Vagina (tissue), 2 donors: ENCODE results near the gene PTPRG. TPM values are rescaled to one million over a fixed set of nuclear protein-coding genes. Genes with fewer than 3 reads are reported as not detected.

Experiments
- DNase-seq, 2 donors: peaks; one replicate each; pipeline ENCODE4 v3.0.0-alpha.2; 2017; ENCODE audit errors: extremely low spot score in 2 of 2
- H3K27ac ChIP-seq: fragments of 200-600 bp; sonication (generic); one replicate; pipeline ENCODE4 v1.5.1; 2019
- H3K27me3 ChIP-seq: fragments of 200-600 bp; sonication (generic); one replicate; pipeline ENCODE4 v1.5.1; 2019
- H3K36me3 ChIP-seq, 2 donors: fragments of 200-600 bp; sonication (generic); one replicate each; pipeline ENCODE4 v1.5.1; 2017 to 2019
- H3K4me1 ChIP-seq: fragments of 200-600 bp; sonication (generic); one replicate; pipeline ENCODE4 v1.5.1; 2019
- H3K4me3 ChIP-seq, 2 donors: fragments of 200-600 bp; sonication (generic); 1 replicate in 1 of 2; 2 replicates in 1 of 2; pipeline ENCODE4 v1.5.1; 2016 to 2019
- H3K9me3 ChIP-seq: fragments of 200-600 bp; sonication (generic); one replicate; pipeline ENCODE4 v1.5.1; 2019
- CTCF ChIP-seq, 3 experiments: fragments of 450-650 bp in 2 of 3; fragments of 200-600 bp in 1 of 3; sonication (generic) in 1 of 3; IDR thresholded peaks; one replicate each; pipeline ENCODE4 v1.5.1; 2017 to 2019; ENCODE audit warnings: antibody characterized with exemption in 3 of 3, mild to moderate bottlenecking in 2 of 3, moderate library complexity in 2 of 3
- POLR2A ChIP-seq, 2 donors: fragments of 450-650 bp; IDR thresholded peaks; one replicate each; pipeline ENCODE4 v1.6.1; 2017; ENCODE audit warnings: antibody characterized with exemption in 2 of 2, mild to moderate bottlenecking in 2 of 2, moderate library complexity in 2 of 2
- POLR2AphosphoS5 ChIP-seq, 2 donors: sonication (generic); formaldehyde crosslinking; IDR thresholded peaks; one replicate each; pipeline ENCODE4 v1.9.0; 2017; ENCODE audit warnings: antibody characterized with exemption in 2 of 2, mild to moderate bottlenecking in 2 of 2, low read depth in 1 of 2; ENCODE audit not compliant: insufficient read depth in 1 of 2
- intact Hi-C: fragments of 100-400 bp; cut with DNase I; formaldehyde crosslinking; loops from one replicate; pipeline ENCODE4 v1.15.1; 2023
- total RNA-seq: library from RNA; depleted of rRNA; stranded (reverse); fragments of >200 nt; gene quantifications from one replicate; pipeline ENCODE4 v1.2.3, GENCODE V29; 2016

PTPRG gene
- total RNA-seq, 1 donor from 2014 or later = 47.6 TPM

- H3K27me3 ChIP-seq = no peaks in the 10 kb centered on the region
- DNase-seq = no peak
- peaks cover 46% of the 10 kb centered on the region for H3K4me1 ChIP-seq
- no peaks in the 10 kb centered on the region for H3K36me3 ChIP-seq
- no peak overlapping the region for H3K4me3 ChIP-seq
- intact Hi-C loops = no loop called here
- TF ChIP-seq CTCF (IDR thresholded peaks at IDR 0.05) (no peak), POLR2A (IDR thresholded peaks at IDR 0.05) (no peak), POLR2AphosphoS5 (IDR thresholded peaks at IDR 0.05; ENCODE audit: insufficient read depth in 1 of 2, low read depth in 1 of 2) (peak in 1 of 2 donors; percentile 90)
- no peak overlapping the region for H3K27ac ChIP-seq
- H3K9me3 ChIP-seq = no peaks in the 10 kb centered on the region
These were observed 362.8 kb downstream of the PTPRG start for GRCh38 chr3:61924090-61924735.

GRCh38 chr3:61924991-61925390 is 363.6 kb downstream of the PTPRG start:
- Histone ChIP-seq H3K4me1 (peaks cover 53% of the 10 kb centered on the region), H3K9me3 (no peaks in the 10 kb centered on the region), H3K27me3 (no peaks in the 10 kb centered on the region), H3K4me3 (no peak overlapping the region), H3K27ac (no peak overlapping the region), H3K36me3 (no peaks in the 10 kb centered on the region)
- TF ChIP-seq CTCF (IDR thresholded peaks at IDR 0.05) (no peak), POLR2AphosphoS5 (IDR thresholded peaks at IDR 0.05; ENCODE audit: insufficient read depth in 1 of 2, low read depth in 1 of 2) (no peak), POLR2A (IDR thresholded peaks at IDR 0.05) (no peak)
- DNase-seq = no peak
- intact Hi-C loops = no loop called here

- intact Hi-C loops = no loop called here
- no peaks in the 10 kb centered on the region for H3K9me3 ChIP-seq
- DNase-seq = no peak
- H3K36me3 ChIP-seq = no peaks in the 10 kb centered on the region
- H3K4me1 ChIP-seq = peaks cover 60% of the 10 kb centered on the region
- no peaks in the 10 kb centered on the region for H3K27me3 ChIP-seq
- H3K4me3 ChIP-seq = no peak overlapping the region
- no peak overlapping the region for H3K27ac ChIP-seq
- no peak for TF ChIP-seq POLR2A (IDR thresholded peaks at IDR 0.05)
- no peak for TF ChIP-seq CTCF (IDR thresholded peaks at IDR 0.05)
- TF ChIP-seq POLR2AphosphoS5 (IDR thresholded peaks at IDR 0.05; ENCODE audit: insufficient read depth in 1 of 2, low read depth in 1 of 2) = no peak
These were observed 364.4 kb downstream of the PTPRG start for GRCh38 chr3:61925721-61926120.

GRCh38 chr3:61926923-61927322 is 365.6 kb downstream of the PTPRG start:
- Histone ChIP-seq H3K27me3 (no peaks in the 10 kb centered on the region), H3K27ac (peak overlapping the region; percentile 64), H3K36me3 (no peaks in the 10 kb centered on the region), H3K4me3 (no peak overlapping the region), H3K4me1 (peaks cover 60% of the 10 kb centered on the region), H3K9me3 (no peaks in the 10 kb centered on the region)
- intact Hi-C loops = no loop called here
- TF ChIP-seq CTCF (IDR thresholded peaks at IDR 0.05) (no peak), POLR2AphosphoS5 (IDR thresholded peaks at IDR 0.05; ENCODE audit: insufficient read depth in 1 of 2, low read depth in 1 of 2) (no peak), POLR2A (IDR thresholded peaks at IDR 0.05) (no peak)
- no peak for DNase-seq

GRCh38 chr3:61927332-61927731 is 366.0 kb downstream of the PTPRG start:
- no peak for DNase-seq
- peaks cover 60% of the 10 kb centered on the region for H3K4me1 ChIP-seq
- TF ChIP-seq POLR2A (IDR thresholded peaks at IDR 0.05) = no peak
- TF ChIP-seq POLR2AphosphoS5 (IDR thresholded peaks at IDR 0.05; ENCODE audit: insufficient read depth in 1 of 2, low read depth in 1 of 2) = peak in 1 of 2 donors; percentile 41

More at GRCh38 chr3:61927332-61927731, 366.0 kb downstream of the PTPRG start:
- peak overlapping the region; percentile 64 for H3K27ac ChIP-seq
- intact Hi-C loops = no loop called here
- H3K36me3 ChIP-seq = no peaks in the 10 kb centered on the region
- no peaks in the 10 kb centered on the region for H3K9me3 ChIP-seq
- no peaks in the 10 kb centered on the region for H3K27me3 ChIP-seq
- H3K4me3 ChIP-seq = no peak overlapping the region
